HG03139 (cell line): Measurements from ENCODE around the gene CAST.
"Not testable (repeated sequence)": the region's sequence is repeated elsewhere in the genome, so short reads cannot be mapped to it uniquely, and the experiment has no call there.

Source experiments
- ATAC-seq: cut with Tn5 transposase; IDR thresholded peaks from one replicate; pipeline ENCODE4 v1.9.1; 2021; ENCODE audit not compliant: unreplicated experiment

Gene CAST

DNA sequence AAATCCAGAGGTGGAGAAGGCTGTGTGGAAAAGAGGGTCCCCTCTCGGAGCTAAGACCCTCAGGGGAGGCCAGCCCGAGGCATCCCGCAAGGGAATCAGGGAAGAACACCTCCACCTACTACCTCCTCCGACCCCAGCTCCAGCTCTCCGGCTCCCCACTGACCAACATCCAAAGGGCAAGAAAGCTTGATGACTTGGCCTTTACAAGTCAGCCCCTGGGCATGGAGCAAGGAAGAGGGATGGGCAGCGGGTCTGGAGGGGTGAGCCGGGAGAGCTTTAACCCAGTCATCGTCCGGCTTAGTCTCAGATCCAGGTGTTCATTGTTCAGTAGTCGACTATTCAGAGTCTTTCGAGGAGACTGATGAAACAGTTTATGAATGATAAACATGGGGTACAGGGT lies 113.5 kb downstream of the CAST start:
- ATAC-seq: no peak

DNA sequence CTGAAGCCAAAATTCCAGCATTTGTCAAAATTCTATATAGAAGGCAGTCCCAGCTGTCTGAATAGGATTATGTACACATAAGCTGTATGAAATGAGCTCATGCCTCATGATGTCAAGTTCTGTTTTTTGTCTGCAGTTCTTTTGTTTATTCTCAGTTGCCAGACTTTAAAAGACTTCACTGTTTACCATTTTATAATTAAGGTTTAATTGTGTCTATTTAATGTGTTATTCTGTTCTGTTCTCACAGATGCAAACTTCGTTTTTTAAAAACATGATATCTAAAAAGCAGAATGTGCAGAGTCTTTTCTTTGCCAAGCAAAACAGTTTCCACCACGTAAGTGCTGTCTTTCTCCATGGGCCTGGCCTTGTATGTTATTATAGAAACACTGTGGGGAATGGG lies 114.4 kb downstream of the CAST start:
- no peak for ATAC-seq

DNA sequence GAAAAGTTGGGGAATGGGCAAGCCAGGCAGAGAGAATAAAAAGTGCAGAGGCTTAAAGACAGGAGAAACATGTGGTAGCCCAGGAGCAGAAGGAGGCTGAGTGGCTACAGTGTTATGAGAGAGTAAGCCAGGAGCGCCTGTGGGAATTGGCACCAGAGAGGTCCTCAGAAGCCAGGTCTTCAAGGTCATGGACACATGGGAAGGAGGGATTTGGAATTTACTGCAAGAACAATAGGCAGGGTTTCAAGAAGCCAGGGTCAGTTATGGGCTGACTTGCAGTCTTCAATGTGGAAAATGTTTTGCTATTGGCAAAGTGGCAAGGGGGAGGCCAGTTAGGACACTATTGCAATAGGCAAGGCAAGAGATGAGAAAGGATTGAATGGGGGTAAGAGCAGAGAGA lies 116.2 kb downstream of the CAST start:
- no peak for ATAC-seq

DNA sequence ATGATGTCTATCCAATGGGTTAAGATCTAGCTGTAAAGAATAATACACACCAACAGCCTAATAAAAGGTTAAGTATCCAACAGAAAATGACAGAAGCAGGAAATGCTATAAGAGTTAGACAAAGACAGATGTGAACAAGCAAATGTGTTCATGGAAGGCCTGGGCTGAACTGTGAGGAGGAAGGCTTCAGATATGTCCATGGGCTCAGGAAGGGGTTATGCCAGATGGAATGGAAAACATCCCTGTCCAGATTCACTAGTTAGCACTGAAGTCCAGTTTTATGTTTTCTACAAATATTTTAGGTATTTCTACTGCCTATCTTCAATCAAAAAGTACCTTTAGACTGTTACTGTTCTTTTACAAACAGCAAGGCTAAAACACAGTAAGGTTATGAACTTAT lies 118.5 kb downstream of the CAST start:
- ATAC-seq: no peak

DNA sequence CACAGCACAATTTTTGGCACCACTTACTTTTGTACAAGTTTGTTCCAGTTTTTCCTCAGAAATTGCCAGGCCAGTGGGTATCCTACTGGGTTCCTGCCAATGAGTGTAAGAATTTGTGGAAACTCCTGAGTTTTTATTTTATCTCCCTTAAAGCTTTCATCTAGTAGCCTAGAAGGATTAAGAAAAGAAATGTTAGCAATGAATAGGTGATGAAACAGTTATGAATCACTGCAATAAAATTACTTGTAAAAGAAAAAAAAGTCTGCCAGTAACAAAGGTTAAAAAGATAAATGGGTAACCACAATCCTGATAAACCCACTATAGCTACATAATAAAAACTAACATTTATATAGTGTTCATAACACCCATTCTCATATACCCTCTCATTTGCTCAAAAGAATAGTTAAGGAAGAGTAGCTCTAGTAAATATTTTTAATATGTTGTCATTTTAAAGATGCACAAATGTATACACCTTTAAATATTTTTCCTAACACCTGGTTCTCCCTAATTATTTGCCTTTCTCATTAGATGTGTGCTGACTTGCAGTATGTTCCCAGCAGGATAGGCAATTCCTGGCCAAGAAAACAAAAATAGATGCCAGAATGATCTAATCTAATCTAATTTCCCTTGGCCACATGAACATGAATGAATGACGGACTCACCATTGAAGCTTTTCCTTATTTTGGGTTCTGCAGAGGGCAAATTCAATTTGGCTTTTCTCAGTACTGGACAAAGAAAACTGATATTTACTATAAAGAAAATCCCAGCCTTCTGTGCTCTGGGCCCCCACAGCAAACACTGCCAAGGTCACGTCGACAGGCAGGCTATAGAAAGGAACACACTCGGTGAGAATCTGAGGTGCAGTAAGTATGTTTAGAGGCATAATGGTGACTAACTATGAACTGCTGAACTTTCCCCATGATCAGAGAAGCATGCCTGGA lies 119.1 kb downstream of the CAST start:
- no peak for ATAC-seq

DNA sequence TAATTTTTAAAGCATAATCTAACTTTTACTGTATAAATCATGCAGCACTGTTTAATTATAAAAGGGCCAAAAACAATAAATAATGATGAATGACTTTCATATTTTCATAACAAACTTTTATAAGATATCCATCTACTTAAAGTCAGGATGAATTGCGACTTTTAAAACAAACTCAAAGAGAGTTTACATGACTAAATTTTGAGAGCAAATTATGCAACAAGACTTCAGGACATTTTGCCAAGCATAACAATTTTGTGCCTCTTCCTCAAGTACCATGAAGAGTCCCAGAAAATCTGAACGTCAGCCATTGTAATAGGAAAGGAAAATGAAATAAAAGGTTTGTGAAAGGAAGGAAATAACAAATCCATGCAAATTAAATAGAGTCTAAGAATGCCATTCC lies 121.2 kb downstream of the CAST start:
- no peak for ATAC-seq

DNA sequence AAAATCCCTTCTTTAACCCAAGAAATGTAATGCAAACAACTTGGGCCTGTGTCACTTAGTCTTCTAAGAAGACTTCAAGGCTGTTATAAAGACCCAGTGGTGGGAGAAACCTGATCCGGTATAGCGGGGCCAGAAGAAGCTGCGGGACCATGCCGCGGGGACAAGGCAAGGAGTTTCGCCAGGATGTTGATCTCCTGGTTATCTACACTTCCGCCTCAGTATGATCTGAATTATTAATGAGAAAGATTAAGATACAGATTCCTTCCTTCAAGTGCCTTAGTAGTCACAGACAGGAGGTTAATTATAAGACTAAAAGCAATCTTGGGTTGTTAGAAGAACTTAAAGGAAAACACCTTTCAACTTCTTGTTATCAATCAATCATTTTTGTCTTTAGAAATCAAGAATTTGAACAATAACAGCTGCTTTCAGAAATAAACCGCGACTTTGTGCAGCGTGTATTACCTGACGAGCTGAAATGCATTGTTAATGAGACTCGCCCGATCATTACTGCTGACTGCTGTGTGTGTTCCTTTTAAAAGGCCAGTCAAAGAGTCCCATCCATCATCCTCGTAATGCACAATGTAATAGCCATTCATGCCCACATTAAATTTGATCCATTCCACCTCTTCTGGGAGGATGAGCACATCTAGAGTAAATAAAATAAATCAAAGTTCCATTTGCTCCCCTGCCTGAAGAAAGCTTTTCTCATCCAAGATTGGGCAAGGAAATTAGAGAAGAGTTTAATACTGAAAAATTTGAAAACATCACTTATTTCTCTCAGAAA lies 123.3 kb downstream of the CAST start:
- ATAC-seq: no peak

DNA sequence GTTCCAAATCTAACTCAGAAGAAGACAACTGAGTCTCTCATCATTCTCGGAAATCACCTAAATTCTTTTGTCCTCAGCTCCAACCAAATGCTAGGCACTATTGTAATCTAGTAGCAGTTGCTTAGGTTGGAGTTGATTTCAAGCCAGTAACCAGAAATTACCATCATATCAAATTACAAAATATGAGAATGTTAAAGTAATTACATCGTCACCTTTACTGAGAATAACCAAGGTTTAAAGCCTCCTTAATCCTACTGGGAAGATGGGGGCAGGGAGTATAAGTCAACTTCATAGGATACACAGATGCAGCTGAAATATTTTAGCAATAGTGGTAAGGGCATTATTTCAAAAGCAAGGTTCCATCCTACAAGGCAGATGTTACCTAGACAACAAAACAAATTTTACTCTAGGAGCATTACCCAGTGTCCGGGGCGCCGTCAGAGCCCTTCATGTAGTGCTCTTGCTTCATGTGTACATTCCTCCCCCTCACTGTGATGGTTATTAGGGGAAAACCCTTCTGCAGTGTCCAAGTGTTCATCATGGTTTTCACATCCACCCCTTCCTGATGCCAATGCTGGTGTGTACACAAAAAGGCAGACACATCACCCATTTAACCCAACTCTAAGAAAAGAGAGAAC lies 126.1 kb downstream of the CAST start:
- ATAC-seq: no peak

DNA sequence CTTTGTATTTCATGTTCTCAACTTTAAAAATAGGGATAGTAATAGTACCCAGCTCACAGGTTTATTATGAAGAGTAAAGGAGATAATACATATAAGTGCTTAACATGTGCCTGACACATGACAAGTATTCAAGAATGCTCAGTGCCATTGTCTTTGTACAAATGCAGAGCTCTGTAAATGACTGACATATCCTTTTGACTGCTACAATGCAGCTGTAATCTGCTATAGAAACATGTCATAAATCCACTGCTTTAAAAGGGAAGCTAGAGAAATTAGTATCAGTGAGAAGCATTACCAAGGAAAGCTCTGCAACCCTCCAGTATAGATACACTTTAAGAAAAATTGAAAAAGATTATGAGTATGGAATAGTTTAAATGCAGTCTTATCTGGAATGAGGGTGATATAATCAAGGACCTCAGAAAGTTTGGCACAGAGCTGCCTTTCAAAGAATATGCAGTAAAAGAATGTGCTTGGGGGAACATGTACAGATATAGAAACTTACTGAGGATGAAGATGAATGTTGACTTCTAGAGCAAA lies 127.7 kb downstream of the CAST start:
- ATAC-seq: no peak

DNA sequence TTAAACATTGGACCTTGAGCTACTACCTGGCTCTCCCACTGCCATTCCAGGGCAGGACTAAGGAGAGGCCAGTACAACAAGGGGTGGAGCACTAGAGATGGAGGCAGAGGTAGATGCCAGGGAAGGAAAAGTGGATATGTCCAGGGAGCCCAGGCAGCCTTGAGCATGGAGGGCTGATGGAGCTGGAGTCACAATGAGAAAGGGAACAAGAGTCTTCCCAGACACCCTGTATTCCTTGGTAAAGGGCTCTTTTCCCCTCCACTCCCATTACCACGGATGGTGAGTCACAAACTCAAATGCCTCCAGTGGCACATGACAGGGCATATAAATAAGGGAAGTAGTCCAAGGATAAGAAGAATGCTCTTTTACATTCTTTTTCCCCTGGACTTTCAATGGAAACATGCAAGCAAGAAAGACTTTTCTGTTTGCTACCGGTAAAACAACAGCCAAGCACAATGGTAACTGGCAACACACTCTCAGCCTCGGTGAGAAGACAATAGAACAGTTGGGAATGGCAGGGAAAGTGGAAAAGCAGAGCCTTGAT lies 128.9 kb downstream of the CAST start:
- no peak for ATAC-seq

DNA sequence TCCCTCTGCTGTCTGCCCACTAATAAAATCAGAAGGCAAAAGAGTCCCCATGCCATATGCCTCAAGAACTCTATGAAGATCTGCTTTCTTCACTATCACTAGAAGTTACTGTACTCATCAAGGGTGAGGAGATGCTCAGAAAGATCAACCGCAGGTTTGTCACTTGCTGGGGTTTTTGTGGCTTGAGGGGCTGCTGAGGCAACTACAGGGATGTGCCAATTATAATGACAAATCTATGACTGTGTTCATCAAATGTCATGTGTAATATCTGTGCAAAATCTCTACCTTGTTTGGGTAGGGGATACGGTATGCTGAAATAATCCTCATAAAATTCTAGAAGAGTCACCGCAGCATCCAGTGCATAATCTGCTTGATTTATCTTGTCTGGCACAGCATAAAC lies 132.6 kb downstream of the CAST start:
- ATAC-seq: no peak

DNA sequence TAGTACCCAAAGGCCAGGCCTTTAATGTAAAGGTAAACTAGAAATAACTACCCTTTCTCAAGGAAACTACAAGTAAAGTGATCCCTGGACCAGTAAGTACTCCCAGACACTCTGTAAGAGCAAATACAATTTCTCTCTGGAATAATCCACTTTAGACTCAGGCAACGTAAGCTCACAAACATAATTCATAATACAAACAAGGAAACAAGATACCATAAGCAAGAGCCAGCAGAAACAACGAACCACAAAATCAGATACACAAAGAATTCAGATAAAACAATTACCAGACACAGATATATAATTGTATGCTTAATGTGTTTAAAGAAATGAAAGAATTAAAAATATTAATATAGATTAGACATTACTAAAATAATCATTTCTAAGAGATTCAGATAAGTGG lies 133.4 kb downstream of the CAST start:
- no peak for ATAC-seq

DNA sequence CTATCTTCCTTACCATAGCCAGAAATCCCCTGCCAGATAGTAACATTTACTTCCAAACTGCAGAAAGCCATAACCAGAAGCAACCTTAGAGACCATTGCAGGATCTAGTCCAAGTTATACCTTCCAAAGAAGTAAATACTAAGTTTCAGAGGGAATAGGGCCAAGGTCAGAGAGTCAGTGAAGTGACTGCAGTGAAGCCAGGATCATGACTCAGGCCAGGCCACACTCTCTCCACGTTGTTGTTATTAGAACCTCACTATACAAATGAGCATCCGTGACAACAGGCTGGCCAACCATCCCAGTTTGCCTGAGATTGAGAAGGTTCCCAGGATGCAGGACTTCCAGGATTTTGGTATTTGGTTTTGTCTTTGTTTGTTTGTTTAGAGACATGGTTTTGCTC lies 134.3 kb downstream of the CAST start:
- ATAC-seq: no peak

DNA sequence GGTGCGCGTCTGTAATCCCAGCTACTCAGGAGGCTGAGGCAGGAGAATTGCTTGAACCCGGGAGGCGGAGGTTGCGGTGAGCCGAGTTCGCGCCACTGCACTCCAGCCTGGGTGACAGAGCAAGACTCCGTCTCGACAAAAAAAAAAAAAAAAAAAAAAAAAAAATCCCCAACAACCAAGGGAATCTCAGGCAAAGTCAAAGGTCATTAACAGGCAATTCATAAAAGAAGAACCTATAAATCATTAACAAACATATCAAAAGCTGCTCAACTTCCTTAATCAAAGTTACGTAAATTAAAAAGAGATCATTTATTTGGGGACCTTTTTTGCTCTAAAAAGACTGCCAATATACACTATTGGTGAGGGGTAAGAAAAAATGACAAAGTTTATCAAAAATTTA lies 139.5 kb downstream of the CAST start:
- ATAC-seq: not testable (repeated sequence)

DNA sequence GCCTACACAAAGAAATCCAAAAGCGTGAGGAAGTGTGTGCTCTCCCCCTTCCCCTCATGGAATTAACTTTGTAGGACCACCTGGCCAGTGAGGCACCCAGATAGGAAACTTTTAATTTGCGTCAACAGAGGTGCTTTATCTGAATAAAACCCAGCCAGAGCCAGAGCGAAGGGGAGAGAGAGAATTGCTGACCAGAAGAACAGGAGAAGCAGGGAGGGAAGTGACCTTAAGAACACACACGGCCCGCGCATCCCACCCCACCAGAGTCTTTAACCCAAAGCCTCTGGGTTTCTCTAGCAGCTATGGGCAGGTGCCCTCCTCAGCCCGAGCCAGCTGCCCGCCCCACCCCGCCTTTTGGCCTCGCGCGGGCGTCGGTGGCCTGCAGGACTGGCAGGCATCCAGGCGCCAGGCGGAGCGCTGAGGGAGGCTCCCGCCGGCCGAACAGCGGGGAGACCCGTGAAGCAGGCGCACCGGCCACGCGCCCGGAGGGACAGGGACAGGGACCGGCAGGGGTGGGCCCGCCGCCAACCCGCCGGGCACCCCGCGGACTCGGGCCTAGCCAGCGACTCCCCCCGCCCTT lies 145.0 kb downstream of the CAST start:
- peak; percentile 25 for ATAC-seq

DNA sequence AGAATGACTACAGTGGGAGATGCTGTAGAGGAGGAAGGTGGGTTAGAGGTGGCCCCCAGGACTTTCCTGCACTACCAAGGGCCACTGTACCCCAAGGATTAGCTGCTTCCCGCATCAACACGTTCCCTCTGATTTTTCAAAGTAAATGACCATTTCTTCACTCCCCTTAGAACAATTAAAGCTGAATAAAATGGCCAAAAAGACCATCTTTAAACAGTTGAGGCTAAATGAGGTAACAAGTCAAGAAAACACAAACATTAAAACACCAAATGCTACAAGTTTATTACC lies 146.3 kb downstream of the CAST start:
- no peak for ATAC-seq

DNA sequence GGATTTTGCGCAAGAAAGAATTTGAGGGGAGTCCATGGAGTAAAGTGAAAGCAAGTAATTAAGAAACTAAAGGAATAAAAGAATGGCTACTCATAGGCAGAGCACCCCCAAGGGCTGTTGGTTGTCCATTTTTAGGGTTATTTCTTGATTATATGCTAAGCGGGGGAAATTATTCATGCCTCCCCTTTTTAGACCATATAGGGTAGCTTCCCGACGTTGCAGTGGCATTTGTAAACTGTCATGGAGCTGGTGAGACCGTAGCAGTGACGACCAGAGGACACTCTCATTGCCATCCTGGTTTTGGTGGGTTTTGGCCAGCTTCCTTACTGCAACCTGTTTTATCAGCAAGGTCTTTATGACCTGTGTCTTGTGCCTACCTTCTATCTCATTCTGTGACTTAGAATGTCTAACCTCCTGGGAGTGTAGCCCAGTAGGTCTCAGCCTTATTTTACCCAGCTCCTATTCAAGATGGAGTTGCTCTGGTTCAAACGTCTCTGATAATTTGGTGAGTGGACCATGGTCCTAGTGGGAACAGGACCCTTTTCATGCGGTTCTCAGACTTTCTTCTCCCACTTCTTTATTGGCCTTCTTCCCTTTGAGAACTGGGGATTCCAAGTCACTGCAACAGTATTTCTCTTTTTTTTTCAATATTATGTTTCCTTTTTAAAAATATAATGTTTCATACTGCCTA lies 146.8 kb downstream of the CAST start:
- no peak for ATAC-seq

DNA sequence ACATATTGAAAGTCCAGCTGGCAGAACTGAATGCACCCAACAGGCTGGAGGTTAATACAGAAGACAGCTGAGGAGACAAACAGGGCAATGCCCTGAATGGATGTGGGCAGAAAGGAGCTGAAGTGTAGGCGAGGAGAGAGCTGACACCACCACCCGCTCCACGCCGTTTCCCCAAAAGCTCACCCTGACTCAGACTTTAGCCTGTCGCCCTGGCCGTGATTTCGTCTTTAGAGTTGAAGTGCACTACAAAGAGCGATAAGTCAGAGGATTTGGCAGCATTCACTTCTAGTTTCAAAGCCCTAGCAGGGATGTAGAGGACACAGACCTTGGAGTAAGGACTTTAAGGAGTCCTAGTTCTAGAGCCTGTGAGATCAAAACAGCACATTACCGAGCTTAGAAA lies 147.7 kb downstream of the CAST start:
- ATAC-seq: no peak

DNA sequence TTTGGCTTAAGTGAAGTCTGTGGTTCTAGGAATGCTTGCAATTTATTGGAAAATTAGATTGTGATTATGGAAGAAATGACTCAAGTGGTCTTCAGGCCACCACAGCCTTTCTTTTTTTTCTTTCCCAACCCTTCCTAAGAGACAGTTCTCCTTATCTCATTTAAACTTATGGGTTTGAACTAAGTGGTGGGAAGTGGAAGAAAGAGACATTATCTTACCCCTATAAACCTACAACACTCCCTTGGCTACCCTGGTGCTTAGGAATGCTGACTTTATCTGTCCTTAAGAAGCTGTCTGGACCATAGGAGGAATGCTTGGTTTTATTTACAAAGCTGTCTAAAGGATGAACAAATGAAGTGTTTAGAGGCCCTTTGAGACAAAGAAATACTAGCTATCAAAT lies 150.7 kb downstream of the CAST start:
- ATAC-seq: no peak

DNA sequence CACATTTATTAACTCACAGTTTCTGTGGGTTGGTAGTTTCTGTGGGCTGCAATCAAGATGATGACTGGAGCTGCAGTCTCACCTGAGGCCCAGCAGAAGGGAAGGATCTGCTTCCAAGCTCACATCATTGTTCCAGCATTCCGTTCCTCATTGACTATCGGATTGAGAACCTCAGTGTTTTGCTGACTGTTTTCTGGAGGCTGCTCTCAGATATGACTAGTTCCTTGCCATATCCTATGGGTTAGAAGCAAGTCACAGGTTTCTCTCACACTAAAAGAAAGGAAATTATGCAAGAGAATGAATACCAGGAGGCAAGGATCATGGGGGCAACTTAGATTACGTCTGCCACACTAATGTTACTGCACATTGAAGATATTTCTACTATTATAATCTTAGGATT lies 151.9 kb downstream of the CAST start:
- ATAC-seq: no peak
